EH (cell line): ENCODE measurements around the gene CCDC182.

Source experiments
- DNase-seq: peaks from one replicate; pipeline ENCODE4 v3.0.0-alpha.2; 2015; ENCODE audit warnings: low read depth

Gene CCDC182

DNA sequence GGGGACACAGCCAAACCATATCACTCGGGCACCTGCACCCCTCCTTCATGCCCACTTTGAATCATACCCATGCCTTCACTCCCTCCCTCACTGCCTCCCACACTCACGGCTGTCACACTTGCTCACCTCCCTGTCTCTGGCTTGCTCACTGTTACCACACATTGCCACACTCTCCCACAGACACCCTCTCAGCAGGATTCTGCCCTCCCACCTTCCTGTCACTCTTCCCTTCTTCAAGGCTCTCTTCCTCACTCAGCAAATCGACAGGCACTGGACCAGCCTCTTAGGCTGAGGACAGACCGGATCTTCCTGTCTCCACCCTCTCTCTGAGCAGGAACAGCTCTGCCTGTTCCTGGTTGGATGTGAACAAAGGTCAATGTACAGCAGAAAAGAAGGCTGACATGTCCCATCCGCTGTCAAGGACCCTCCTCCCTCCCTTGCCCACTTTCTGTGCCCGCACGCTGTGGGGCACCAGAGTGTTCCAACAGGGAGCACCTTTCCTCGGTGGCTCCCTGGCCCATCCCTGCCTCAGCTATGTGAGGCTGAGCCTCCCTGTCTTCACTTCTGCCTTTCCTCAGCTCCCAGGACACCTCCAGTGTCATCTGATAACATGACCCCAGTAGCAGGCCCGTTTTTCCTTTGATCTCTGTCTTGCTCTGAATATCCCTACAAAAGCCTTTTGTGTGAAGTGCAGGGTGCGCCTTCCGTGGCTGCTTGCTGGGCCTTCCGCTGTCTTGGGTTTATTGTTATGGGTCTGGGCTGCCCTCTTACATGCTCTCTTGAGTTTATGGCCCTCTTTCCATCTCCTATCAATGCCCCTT is 47.0 kb downstream of the CCDC182 start:
- DNase-seq = no peak

GRCh38 chr17:57697197-57697596 is 47.9 kb downstream of the CCDC182 start:
- DNase-seq = no peak

DNA sequence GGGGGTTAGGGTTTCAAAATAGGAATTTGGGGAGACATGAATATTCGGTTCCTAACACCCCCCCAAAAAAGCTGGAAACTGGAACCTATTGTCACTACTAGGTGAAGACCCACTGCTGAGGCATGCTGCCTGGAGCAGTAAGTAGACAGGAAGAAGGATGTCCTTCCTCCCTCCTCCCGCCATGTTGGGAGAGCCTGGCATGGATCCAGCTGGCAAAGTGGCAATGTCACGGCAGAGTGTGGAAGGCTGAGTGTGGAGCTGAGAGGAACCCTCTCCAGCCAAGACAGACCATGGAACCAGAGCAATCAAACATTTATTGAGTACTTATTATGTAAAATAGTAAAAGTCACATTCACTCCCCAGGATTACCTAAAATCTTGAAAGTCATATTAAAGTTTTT is 49.0 kb downstream of the CCDC182 start:
- no peak for DNase-seq
